ENCODE data around the gene DNAJC5. TPM values are rescaled to one million over a fixed set of nuclear protein-coding genes. Genes with fewer than 3 reads are reported as not detected.

The DNAJC5 gene
- total RNA-seq, 1 donor from 2014 or later: 43.2 TPM

Small RNA genes within 50 kb of the gene (microRNA-seq; reads per million reads assigned to microRNA genes)
- 5.3 reads per million, percentile 21 among the genes with 10 or more reads in this experiment for gene MIR1914
- gene MIR647: not detected
- gene MIR941-1: not detected
- not detected for gene MIR941-2
- gene MIR941-3: not detected
- gene MIR941-4: not detected
- gene MIR941-5: not detected

Other genes starting within 250 kb of the DNAJC5 start
- 29.9 to 34.1 TPM (median 32.1 TPM) in 3 replicates for gene STMN3, start 241.7 kb upstream of the DNAJC5 start, total RNA-seq
- 38.7 to 45.2 TPM (median 42.2 TPM) in 3 replicates for gene RTEL1, start 236.8 kb upstream of the DNAJC5 start, total RNA-seq
- gene TNFRSF6B, start 198.5 kb upstream of the DNAJC5 start, total RNA-seq: 1.6 TPM in 1 of 3 replicates, not detected in the others
- gene ARFRP1, start 187.2 kb upstream of the DNAJC5 start, total RNA-seq: 45.3 to 47.2 TPM (median 46.1 TPM) in 3 replicates
- 31.3 to 36.6 TPM (median 34.6 TPM) in 3 replicates for gene ZGPAT, start 187.1 kb upstream of the DNAJC5 start, total RNA-seq
- 13.8 to 18.4 TPM (median 16.5 TPM) in 3 replicates for gene LIME1, start 158.5 kb upstream of the DNAJC5 start, total RNA-seq
- 114 to 122 TPM (median 122 TPM) in 3 replicates for gene SLC2A4RG, start 155.3 kb upstream of the DNAJC5 start, total RNA-seq
- 11.3 to 11.6 TPM (median 11.6 TPM) in 3 replicates for gene ZBTB46, start 63.9 kb upstream of the DNAJC5 start, total RNA-seq
- gene ABHD16B, start 33.6 kb upstream of the DNAJC5 start, total RNA-seq: not detected in 3 replicates
- 73.1 to 77.3 TPM (median 73.8 TPM) in 3 replicates for gene TPD52L2, start 29.9 kb upstream of the DNAJC5 start, total RNA-seq
- gene UCKL1, start 61.3 kb downstream of the DNAJC5 start, total RNA-seq: 56.8 to 60.0 TPM (median 58.0 TPM) in 3 replicates
- 60.0 to 62.0 TPM (median 61.0 TPM) in 3 replicates for gene ZNF512B, start 74.8 kb downstream of the DNAJC5 start, total RNA-seq
- gene SAMD10, start 84.5 kb downstream of the DNAJC5 start, total RNA-seq: 10.3 to 11.7 TPM (median 11.4 TPM) in 3 replicates
- 65.2 to 68.2 TPM (median 65.9 TPM) in 3 replicates for gene PRPF6, start 86.0 kb downstream of the DNAJC5 start, total RNA-seq
- gene C20orf204, start 141.1 kb downstream of the DNAJC5 start, total RNA-seq: 2.8 to 4.2 TPM (median 3.2 TPM) in 3 replicates
- gene SOX18, start 154.5 kb downstream of the DNAJC5 start, total RNA-seq: 0.23 to 0.34 TPM in 2 of 3 replicates, not detected in the other
- gene TCEA2, start 168.1 kb downstream of the DNAJC5 start, total RNA-seq: 77.9 to 81.3 TPM (median 81.2 TPM) in 3 replicates
- 7.0 to 8.1 TPM (median 7.9 TPM) in 3 replicates for gene RGS19, start 184.4 kb downstream of the DNAJC5 start, total RNA-seq
- gene OPRL1, start 185.0 kb downstream of the DNAJC5 start, total RNA-seq: 2.2 to 2.6 TPM (median 2.5 TPM) in 3 replicates
- 0.36 TPM in 1 of 3 replicates, not detected in the others for gene LKAAEAR1, start 189.3 kb downstream of the DNAJC5 start, total RNA-seq
- not detected in 3 replicates for gene NPBWR2, start 212.4 kb downstream of the DNAJC5 start, total RNA-seq

Measured in mesothelial cell of epicardium (in vitro differentiated cells).